HG03175 (cell line): ENCODE data around the gene C1QTNF8.

ENCODE experiments used
- ATAC-seq: cut with Tn5 transposase; IDR thresholded peaks from one replicate; pipeline ENCODE4 v1.9.1; 2021; ENCODE audit warnings: mild to moderate bottlenecking, moderate library complexity; ENCODE audit not compliant: unreplicated experiment

Gene C1QTNF8, protein sequence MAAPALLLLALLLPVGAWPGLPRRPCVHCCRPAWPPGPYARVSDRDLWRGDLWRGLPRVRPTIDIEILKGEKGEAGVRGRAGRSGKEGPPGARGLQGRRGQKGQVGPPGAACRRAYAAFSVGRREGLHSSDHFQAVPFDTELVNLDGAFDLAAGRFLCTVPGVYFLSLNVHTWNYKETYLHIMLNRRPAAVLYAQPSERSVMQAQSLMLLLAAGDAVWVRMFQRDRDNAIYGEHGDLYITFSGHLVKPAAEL

GRCh38 chr16:1096169-1097082 lies at the start of gene C1QTNF8:
Gene C1QTNF8 (minus strand): TSS chr16:1096244. CDS start chr16:1094922, 1,322 bp downstream.
- no peak for ATAC-seq

- ATAC-seq = no peak
Observed at GRCh38 chr16:1145383-1146100, 49.5 kb upstream of the C1QTNF8 start.

GRCh38 chr16:1144476-1145382 lies 48.7 kb upstream of the C1QTNF8 start:
- ATAC-seq = no peak

- ATAC-seq = no peak
Observed at GRCh38 chr16:1143761-1144450, 47.9 kb upstream of the C1QTNF8 start.

- ATAC-seq = no peak
Observed at GRCh38 chr16:1142911-1143310, 46.9 kb upstream of the C1QTNF8 start.

DNA sequence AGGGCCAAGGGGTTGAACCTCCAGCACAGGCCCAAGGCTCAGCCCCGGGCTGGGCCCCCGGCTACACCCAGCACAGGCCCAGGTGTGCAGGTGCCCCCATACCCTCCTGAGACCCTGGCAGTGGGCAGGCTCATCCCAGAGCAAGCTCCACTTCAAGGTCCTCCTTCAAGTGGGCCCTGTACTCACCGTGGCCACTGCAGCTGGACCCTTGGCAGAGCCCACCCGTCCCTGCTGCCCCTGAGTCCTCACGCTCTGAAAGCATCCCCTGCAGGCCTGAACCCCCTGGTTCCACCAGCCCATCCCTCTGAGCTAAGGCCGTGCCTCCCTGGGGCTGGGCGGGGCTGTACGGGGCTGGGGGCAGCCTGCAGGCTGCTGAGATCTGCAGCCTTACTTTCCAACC lies 45.7 kb upstream of the C1QTNF8 start:
- no peak for ATAC-seq

DNA sequence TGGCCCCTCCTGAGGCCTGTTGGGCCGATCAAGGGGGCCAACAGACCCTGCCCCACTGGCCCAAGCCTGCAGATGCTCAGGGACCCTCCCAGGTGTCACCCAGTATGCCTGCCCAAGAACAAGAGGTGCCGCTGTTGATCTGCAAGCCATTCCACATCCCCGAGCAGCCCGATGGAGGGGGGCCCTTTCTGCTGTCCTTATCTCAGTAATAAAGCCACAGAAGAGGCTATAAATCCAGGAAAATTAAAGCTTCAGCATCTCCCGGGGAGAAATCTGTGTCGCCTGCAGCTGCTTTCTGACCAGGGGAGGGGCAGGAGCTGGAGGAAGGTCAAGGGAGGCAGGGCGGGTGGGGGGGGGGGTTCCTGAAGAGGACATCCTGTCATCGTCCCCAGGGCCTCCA lies 45.1 kb upstream of the C1QTNF8 start:
- ATAC-seq = no peak

- no peak for ATAC-seq
Observed at GRCh38 chr16:1140582-1141162, 44.6 kb upstream of the C1QTNF8 start.

DNA sequence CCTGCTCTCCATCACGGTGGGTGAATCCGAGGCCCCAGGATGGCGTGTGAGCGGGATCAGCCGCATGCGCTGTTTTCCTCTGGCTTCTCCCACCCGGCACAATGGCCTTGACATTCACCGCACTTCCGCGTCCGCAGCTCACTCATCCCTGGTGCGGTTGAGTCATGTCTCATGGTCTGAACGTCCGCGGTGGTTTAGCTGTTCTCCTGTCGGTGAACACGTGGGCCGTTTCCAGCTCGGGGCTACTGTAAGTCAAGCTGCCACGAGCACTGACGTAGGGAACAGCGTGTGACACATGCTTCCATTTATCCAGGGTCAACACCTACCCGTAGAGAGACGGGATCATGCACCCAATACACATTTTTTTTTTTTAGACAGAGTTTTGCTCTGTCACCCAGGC lies 41.6 kb upstream of the C1QTNF8 start:
- ATAC-seq = no peak

GRCh38 chr16:1135459-1135825 lies 39.4 kb upstream of the C1QTNF8 start:
- no peak for ATAC-seq

- no peak for ATAC-seq
Observed at GRCh38 chr16:1134776-1135458, 38.9 kb upstream of the C1QTNF8 start.

- ATAC-seq = no peak
Observed at GRCh38 chr16:1133810-1134520, 37.9 kb upstream of the C1QTNF8 start.

DNA sequence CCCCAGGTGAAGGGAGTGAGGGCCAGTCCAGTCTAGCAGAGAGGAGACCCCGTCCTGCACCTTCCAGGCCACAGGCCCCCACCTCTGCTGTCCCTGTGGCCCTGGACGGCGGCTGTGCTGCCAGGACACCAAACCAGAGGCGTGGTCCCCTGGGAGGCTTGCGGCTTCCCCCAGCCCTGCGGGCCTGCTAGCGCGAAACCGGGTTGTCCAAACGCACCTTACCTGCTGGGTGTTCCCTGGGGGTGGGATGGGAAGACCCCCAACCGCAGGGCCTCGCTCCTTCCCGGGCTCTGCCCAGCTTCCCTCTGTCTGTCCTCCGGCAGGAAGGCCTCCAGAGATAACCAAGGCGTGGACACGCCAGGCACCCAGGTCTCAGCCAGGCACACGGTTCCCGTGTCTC lies 37.2 kb upstream of the C1QTNF8 start:
- ATAC-seq = no peak

DNA sequence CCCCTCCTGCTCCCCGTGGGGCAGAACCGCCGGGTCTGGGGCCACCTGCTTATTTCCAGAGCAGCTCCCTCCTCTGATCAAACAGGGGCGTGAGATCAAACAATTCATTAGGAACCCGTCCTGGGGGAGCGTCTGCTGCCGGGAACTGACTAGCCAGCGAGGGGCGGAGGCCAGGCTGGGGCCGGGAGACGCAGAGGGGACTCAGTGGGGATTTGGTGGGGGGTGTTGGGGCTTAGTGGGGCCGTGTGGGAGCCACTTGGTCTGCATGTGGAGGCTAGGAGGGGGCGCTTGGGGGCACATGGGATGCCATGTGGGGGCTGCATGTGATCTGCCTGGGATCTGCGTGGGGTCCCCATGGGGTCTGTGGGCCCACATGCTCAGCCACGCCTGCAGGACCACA lies 36.4 kb upstream of the C1QTNF8 start:
- ATAC-seq = no peak

DNA sequence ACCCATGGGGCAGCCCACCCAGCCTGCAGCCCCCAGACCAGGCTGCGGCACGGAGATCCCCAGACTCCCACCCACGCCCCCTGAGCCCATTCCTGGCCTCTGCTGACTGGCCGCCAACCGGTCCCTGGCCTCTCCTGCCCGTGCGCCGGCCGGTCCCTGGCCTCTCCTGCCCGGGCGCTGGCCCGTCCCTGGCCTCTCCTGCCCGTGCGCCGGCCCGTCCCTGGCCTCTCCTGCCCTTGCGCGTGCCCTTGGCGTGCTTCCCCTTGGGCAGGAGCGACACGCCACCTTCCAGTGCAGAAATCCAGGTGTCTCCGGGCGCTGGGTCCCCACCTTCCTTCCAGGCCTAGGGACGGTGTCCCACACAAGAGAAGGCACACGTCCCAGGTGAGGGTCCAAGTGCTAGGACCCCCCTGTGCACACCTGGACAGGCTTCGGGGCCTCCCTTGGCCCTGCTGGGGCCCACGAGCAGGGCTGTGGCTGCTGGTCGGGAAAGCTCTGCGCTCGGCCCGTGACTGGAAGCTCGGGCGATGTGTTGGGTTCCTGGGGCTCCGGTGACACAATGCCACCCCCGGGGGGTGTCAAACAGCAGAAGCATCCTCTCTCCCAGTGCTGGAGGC lies 35.4 kb upstream of the C1QTNF8 start:
- ATAC-seq = no peak

GRCh38 chr16:1130382-1130781 lies 34.3 kb upstream of the C1QTNF8 start:
- ATAC-seq = no peak

GRCh38 chr16:1129106-1129960 lies 33.3 kb upstream of the C1QTNF8 start:
- ATAC-seq = no peak
